BLaER1 (cell line): ENCODE results near the gene G6PC2.
"Not testable (repeated sequence)": the region's sequence is repeated elsewhere in the genome, so short reads cannot be mapped to it uniquely, and the experiment has no call there.

Experiments used
- H3K27ac ChIP-seq: shearing (Covaris generic); formaldehyde crosslinking; 2 replicates; pipeline ENCODE4 v1.8.1; 2022
- H3K27me3 ChIP-seq: shearing (Covaris generic); formaldehyde crosslinking; 2 replicates; pipeline ENCODE4 v1.8.1; 2022
- H3K36me3 ChIP-seq: shearing (Covaris generic); formaldehyde crosslinking; 2 replicates; pipeline ENCODE4 v1.8.1; 2022
- H3K4me1 ChIP-seq: shearing (Covaris generic); formaldehyde crosslinking; 2 replicates; pipeline ENCODE4 v1.8.1; 2022
- H3K4me2 ChIP-seq: shearing (Covaris generic); formaldehyde crosslinking; 2 replicates; pipeline ENCODE4 v1.8.1; 2022
- H3K4me3 ChIP-seq: shearing (Covaris generic); formaldehyde crosslinking; 2 replicates; pipeline ENCODE4 v1.8.1; 2022
- H3K9ac ChIP-seq: shearing (Covaris generic); formaldehyde crosslinking; 2 replicates; pipeline ENCODE4 v1.8.1; 2022
- H3K9me3 ChIP-seq: shearing (Covaris generic); formaldehyde crosslinking; 2 replicates; pipeline ENCODE4 v1.8.1; 2022
- H4K20me1 ChIP-seq: shearing (Covaris generic); formaldehyde crosslinking; 2 replicates; pipeline ENCODE4 v1.8.1; 2022
- Cebpa-rat ChIP-seq: shearing (Covaris generic); IDR thresholded peaks from 2 replicates; pipeline ENCODE4 v1.8.1; 2022

G6PC2 gene

GRCh38 chr2:168901003-168901402, at the start of gene G6PC2:
G6PC2 (plus strand) TSS chr2:168901291; CDS start chr2:168901332, 41 bp downstream.
- Histone ChIP-seq H3K36me3 (no peaks in the 10 kb centered on the region), H3K9ac (no peak within 1 kb of the TSS)
- TF ChIP-seq Cebpa-rat, result no peak

GRCh38 chr2:168851674-168852320, 49.3 kb upstream of the G6PC2 start:
- H3K4me3 ChIP-seq, result no peak overlapping the region
- TF ChIP-seq Cebpa-rat, result no peak
- H3K9ac ChIP-seq, result no peak overlapping the region
- H3K27me3 ChIP-seq, result no peaks in the 10 kb centered on the region
- no peak overlapping the region for H3K27ac ChIP-seq
- H3K4me1 ChIP-seq, result no peaks in the 10 kb centered on the region
- no peaks in the 10 kb centered on the region for H3K9me3 ChIP-seq
- peaks cover 31% of the 10 kb centered on the region for H3K36me3 ChIP-seq
- no peak overlapping the region for H3K4me2 ChIP-seq
- no peaks in the 10 kb centered on the region for H4K20me1 ChIP-seq

More at GRCh38 chr2:168901003-168901402, at the start of gene G6PC2:
- no peaks in the 10 kb centered on the region for H4K20me1 ChIP-seq
- H3K27me3 ChIP-seq, result no peaks in the 10 kb centered on the region
- H3K4me2 ChIP-seq, result no peak within 1 kb of the TSS
- no peaks in the 10 kb centered on the region for H3K9me3 ChIP-seq
- no peaks in the 10 kb centered on the region for H3K4me1 ChIP-seq
- H3K27ac ChIP-seq, result no peak within 1 kb of the TSS
- H3K4me3 ChIP-seq, result no peak within 1 kb of the TSS

- Histone ChIP-seq H3K4me3 (no peak overlapping the region), H3K36me3 (peaks cover 31% of the 10 kb centered on the region)
- no peak for TF ChIP-seq Cebpa-rat
Observed at GRCh38 chr2:168852481-168852880, 48.6 kb upstream of the G6PC2 start.

DNA sequence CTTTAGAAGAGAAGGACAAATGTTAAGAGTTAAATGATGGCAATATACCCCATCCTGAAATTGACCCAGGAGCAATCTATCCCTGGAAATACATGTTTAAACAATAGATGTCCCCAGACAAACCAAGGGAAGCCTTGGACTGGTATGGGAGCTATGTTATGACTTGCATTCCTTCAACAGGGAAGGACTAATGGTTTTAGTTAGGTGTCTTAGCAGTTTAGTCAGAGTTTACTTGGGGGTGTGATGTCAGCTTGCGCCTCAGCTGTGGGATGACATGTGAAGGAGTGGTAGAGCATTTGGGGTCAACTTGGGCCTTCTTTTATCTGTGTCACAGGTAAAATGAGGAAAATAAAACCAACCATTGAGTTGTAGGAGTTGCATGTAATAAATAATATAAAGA, 47.6 kb upstream of the G6PC2 start:
- Histone ChIP-seq H3K9me3 (no peaks in the 10 kb centered on the region), H3K36me3 (peaks cover 39% of the 10 kb centered on the region), H3K4me3 (no peak overlapping the region), H3K4me1 (no peaks in the 10 kb centered on the region), H3K27me3 (no peaks in the 10 kb centered on the region), H3K4me2 (no peak overlapping the region), H3K27ac (no peak overlapping the region), H3K9ac (no peak overlapping the region), H4K20me1 (no peaks in the 10 kb centered on the region)
- no peak for TF ChIP-seq Cebpa-rat

More at GRCh38 chr2:168852481-168852880, 48.6 kb upstream of the G6PC2 start:
- H3K4me1 ChIP-seq, result no peaks in the 10 kb centered on the region
- no peak overlapping the region for H3K9ac ChIP-seq
- no peak overlapping the region for H3K4me2 ChIP-seq
- H3K27ac ChIP-seq, result no peak overlapping the region
- H4K20me1 ChIP-seq, result no peaks in the 10 kb centered on the region
- no peaks in the 10 kb centered on the region for H3K9me3 ChIP-seq
- H3K27me3 ChIP-seq, result no peaks in the 10 kb centered on the region

DNA sequence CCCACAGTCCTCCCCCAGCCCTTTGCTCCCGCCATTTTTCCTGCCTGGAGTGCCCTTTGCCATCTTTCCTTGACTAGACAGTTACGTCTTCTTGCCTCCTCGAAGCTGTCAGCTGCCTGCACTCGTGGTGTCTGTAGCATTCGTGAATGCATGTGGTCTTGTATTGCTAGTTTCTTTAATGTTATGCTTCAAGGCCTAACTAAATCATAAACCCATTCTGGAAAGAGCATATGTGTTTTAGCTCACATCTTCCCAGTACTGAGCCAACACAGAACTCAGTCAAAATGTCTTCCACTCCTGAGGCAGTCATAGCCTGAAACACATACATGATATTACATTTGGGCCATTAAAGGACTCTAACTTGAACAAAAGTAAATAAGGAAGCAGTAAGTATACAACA, 46.4 kb upstream of the G6PC2 start:
- Histone ChIP-seq H3K36me3 (peaks cover 42% of the 10 kb centered on the region), H3K27ac (no peak overlapping the region), H3K4me1 (no peaks in the 10 kb centered on the region), H4K20me1 (no peaks in the 10 kb centered on the region), H3K4me3 (no peak overlapping the region), H3K27me3 (no peaks in the 10 kb centered on the region), H3K9ac (no peak overlapping the region), H3K9me3 (no peaks in the 10 kb centered on the region), H3K4me2 (no peak overlapping the region)
- TF ChIP-seq Cebpa-rat, result no peak

DNA sequence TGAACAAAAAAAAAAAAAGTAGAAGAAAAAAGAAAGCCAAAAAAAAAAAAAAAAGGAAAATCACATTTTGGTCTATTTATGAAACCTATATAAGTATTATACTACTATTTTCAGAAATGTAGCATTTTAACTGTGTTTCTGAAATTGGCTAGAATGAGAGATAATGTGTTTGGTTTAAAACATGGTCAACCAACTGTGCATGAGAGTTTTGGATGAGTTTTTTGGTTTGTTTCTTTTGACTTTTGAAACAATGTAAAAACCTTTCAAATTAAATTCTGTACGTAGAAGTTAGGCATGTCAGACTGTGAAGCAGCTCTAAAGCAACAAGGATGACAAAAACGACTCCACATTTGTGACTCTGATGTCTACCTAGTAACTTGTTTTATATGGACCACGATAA, 45.5 kb upstream of the G6PC2 start:
- no peaks in the 10 kb centered on the region for H3K4me1 ChIP-seq
- no peak for TF ChIP-seq Cebpa-rat
- H3K4me2 ChIP-seq, result no peak overlapping the region
- H3K9me3 ChIP-seq, result no peaks in the 10 kb centered on the region
- H3K9ac ChIP-seq, result no peak overlapping the region
- H3K4me3 ChIP-seq, result no peak overlapping the region
- H3K27ac ChIP-seq, result no peak overlapping the region
- peaks cover 41% of the 10 kb centered on the region for H3K36me3 ChIP-seq
- H4K20me1 ChIP-seq, result no peaks in the 10 kb centered on the region
- H3K27me3 ChIP-seq, result no peaks in the 10 kb centered on the region

DNA sequence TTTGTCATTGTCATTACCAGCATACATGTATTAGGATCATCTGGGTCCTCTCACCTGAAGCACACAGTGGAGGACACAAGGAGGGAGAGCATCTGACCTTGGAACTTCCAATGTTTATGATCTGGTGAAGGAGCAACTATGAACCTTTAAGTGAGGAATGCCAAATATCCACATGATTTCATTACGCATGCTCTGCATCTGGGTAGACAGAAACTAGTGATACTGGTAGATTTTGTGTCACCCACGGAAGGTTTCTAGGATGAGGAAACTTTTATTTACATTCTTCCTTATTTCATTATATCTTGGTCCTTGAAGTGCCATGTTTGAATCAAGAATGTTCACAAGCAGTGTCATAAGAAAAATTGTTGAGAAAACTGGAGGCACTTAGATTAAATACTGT, 42.9 kb upstream of the G6PC2 start:
- H3K4me1 ChIP-seq, result no peaks in the 10 kb centered on the region
- H3K9ac ChIP-seq, result no peak overlapping the region
- H4K20me1 ChIP-seq, result no peaks in the 10 kb centered on the region
- H3K4me2 ChIP-seq, result no peak overlapping the region
- H3K4me3 ChIP-seq, result no peak overlapping the region
- TF ChIP-seq Cebpa-rat, result no peak
- H3K27ac ChIP-seq, result no peak overlapping the region
- peaks cover 43% of the 10 kb centered on the region for H3K36me3 ChIP-seq
- no peaks in the 10 kb centered on the region for H3K9me3 ChIP-seq
- H3K27me3 ChIP-seq, result no peaks in the 10 kb centered on the region

GRCh38 chr2:168867164-168867563, 33.9 kb upstream of the G6PC2 start:
- H3K4me2 ChIP-seq, H3K4me1 ChIP-seq, H3K27me3 ChIP-seq, H4K20me1 ChIP-seq, H3K4me3 ChIP-seq, H3K27ac ChIP-seq, H3K9ac ChIP-seq: not testable (repeated sequence)
- peaks cover 45% of the 10 kb centered on the region for H3K36me3 ChIP-seq
- peaks cover 13% of the 10 kb centered on the region; the same call in 1 of the 2 replicates for H3K9me3 ChIP-seq

- not testable (repeated sequence) for H3K27me3 ChIP-seq, H3K4me1 ChIP-seq, H3K4me3 ChIP-seq, H3K4me2 ChIP-seq, H3K27ac ChIP-seq, H4K20me1 ChIP-seq, H3K9ac ChIP-seq
- Histone ChIP-seq H3K36me3 (peaks cover 37% of the 10 kb centered on the region), H3K9me3 (peaks cover 14% of the 10 kb centered on the region; the same call in 1 of the 2 replicates)
Observed at GRCh38 chr2:168870369-168870768, 30.7 kb upstream of the G6PC2 start.

DNA sequence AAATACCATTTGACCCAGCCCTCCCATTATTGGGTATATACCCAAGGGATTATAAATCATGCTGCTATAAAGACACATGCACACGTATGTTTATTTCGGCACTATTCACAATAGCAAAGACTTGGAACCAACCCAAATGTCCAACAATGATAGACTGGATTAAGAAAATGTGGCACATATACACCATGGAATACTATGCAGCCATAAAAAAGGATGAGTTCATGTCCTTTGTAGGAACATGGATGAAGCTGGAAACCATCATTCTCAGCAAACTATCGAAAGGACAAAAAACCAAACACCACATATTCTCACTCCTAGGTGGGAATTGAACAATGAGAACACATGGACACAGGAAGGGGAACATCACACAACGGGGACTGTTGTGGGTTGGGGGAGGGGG, 30.3 kb upstream of the G6PC2 start:
- H3K27me3 ChIP-seq, H3K9ac ChIP-seq, H3K27ac ChIP-seq, H3K4me2 ChIP-seq, H3K4me1 ChIP-seq, H3K4me3 ChIP-seq, H4K20me1 ChIP-seq: not testable (repeated sequence)
- H3K36me3 ChIP-seq, result peaks cover 39% of the 10 kb centered on the region
- H3K9me3 ChIP-seq, result peaks cover 14% of the 10 kb centered on the region; the same call in 1 of the 2 replicates
